Naive thymus-derived CD4-positive, alpha-beta T cell (primary cell): ENCODE data around the gene PSMB11. TPM values are rescaled to one million over a fixed set of nuclear protein-coding genes. Genes with fewer than 3 reads are reported as not detected.
"Not testable (repeated sequence)": the region's sequence is repeated elsewhere in the genome, so short reads cannot be mapped to it uniquely, and the experiment has no call there.

Experiments
- ATAC-seq: fragments of 150-1000 bp; cut with Tn5 transposase; 2 replicates; pipeline ENCODE4 v1.10.0; 2021; ENCODE audit warnings: mild to moderate bottlenecking, moderate library complexity
- CTCF ChIA-PET: fragments of 350-600 bp; sonication (Branson Sonifier 250); formaldehyde crosslinking; loops from one replicate; lab custom pipeline; 2021; ENCODE audit warnings: antibody characterized with exemption; lab: Charles Lee
- POLR2A ChIA-PET: fragments of 350-600 bp; sonication (Branson Sonifier 250); formaldehyde crosslinking; loops from one replicate; lab custom pipeline; 2021; ENCODE audit warnings: antibody characterized with exemption, inconsistent platforms; lab: Charles Lee
- DNase-seq, 9 donors: peaks; one replicate each; pipeline versions ENCODE4 v3.0.0 to v3.0.0-alpha.2; 2020 to 2022; ENCODE audit warnings: mixed read lengths in 1 of 9
- H3K27ac ChIP-seq: one replicate; pipeline ENCODE4 v1.7.0; 2013; ENCODE audit warnings: mild to moderate bottlenecking, low read depth, low read length, moderate library complexity
- H3K27me3 ChIP-seq, 2 donors: one replicate each; pipeline ENCODE4 v1.7.0; 2013; ENCODE audit warnings: low read length in 2 of 2, mild to moderate bottlenecking in 2 of 2, moderate library complexity in 2 of 2; ENCODE audit not compliant: control insufficient read depth in 2 of 2, insufficient read depth in 2 of 2
- H3K36me3 ChIP-seq, 3 experiments: 1 replicate in 2 of 3; 2 replicates in 1 of 3; pipeline ENCODE4 v1.7.0; 2013; ENCODE audit warnings: low read length in 3 of 3, mild to moderate bottlenecking in 3 of 3, moderate library complexity in 1 of 3; ENCODE audit not compliant: insufficient read depth in 3 of 3, control insufficient read depth in 2 of 3
- H3K4me1 ChIP-seq, 2 donors: one replicate each; pipeline ENCODE4 v1.7.0; 2013; ENCODE audit warnings: low read length in 2 of 2, mild to moderate bottlenecking in 2 of 2, moderate library complexity in 1 of 2; ENCODE audit not compliant: control insufficient read depth in 2 of 2, insufficient read depth in 2 of 2
- H3K4me3 ChIP-seq: 2 replicates; pipeline ENCODE4 v1.7.0; 2013; ENCODE audit warnings: mild to moderate bottlenecking, low read length
- H3K9me3 ChIP-seq, 3 experiments: 1 replicate in 2 of 3; 2 replicates in 1 of 3; pipeline ENCODE4 v1.7.0; 2013; ENCODE audit warnings: low read length in 3 of 3; ENCODE audit not compliant: control insufficient read depth in 2 of 3
- H3K27ac Mint-ChIP-seq, 9 donors: one replicate each; pipeline ENCODE4 v1.8.0; 2020 to 2022; ENCODE audit warnings: mixed read lengths in 9 of 9, mild to moderate bottlenecking in 8 of 9, moderate library complexity in 5 of 9, inconsistent platforms in 2 of 9
- H3K27me3 Mint-ChIP-seq, 5 donors: one replicate each; pipeline ENCODE4 v1.8.0; 2021 to 2022; ENCODE audit warnings: mixed read lengths in 5 of 5, mild to moderate bottlenecking in 1 of 5
- H3K36me3 Mint-ChIP-seq, 5 donors: one replicate each; pipeline ENCODE4 v1.8.0; 2020 to 2022; ENCODE audit warnings: mixed read lengths in 5 of 5, mild to moderate bottlenecking in 3 of 5, inconsistent platforms in 1 of 5
- H3K4me1 Mint-ChIP-seq, 7 donors: one replicate each; pipeline ENCODE4 v1.8.0; 2020 to 2022; ENCODE audit warnings: mixed read lengths in 7 of 7, mild to moderate bottlenecking in 3 of 7, inconsistent platforms in 1 of 7
- H3K4me3 Mint-ChIP-seq, 10 donors: one replicate each; pipeline ENCODE4 v1.8.0; 2020 to 2022; ENCODE audit warnings: mild to moderate bottlenecking in 10 of 10, mixed read lengths in 10 of 10, moderate library complexity in 6 of 10, inconsistent platforms in 2 of 10
- H3K9me3 Mint-ChIP-seq, 11 donors: one replicate each; pipeline ENCODE4 v1.8.0; 2020 to 2022; ENCODE audit warnings: mixed read lengths in 11 of 11, mild to moderate bottlenecking in 4 of 11, inconsistent platforms in 1 of 11, moderate library complexity in 1 of 11
- intact Hi-C, 2 donors: fragments of 100-400 bp; cut with micrococcal nuclease; formaldehyde crosslinking; loops; one replicate each; pipeline ENCODE4 v1.15.1; 2023
- polyA plus RNA-seq, 2 donors: library from polyadenylated mRNA; unstranded; fragments of 300-500 nt; fragmentation: Illumina TruSeq; gene quantifications; one replicate each; pipeline ENCODE4 v1.2.3, GENCODE V29; 2021
- total RNA-seq, 6 experiments: library from RNA in 5 of 6; stranded (reverse) in 5 of 6; gene quantifications; 1 replicate in 5 of 6; 2 replicates in 1 of 6; pipeline ENCODE4 v1.2.3 and lab custom pipeline; 2021 to 2026

PSMB11 gene
- total and polyA plus RNA-seq, 7 experiments from 2014 or later, result 0.32 to 1.2 (median 0.69) TPM; not detected in 1

DNA sequence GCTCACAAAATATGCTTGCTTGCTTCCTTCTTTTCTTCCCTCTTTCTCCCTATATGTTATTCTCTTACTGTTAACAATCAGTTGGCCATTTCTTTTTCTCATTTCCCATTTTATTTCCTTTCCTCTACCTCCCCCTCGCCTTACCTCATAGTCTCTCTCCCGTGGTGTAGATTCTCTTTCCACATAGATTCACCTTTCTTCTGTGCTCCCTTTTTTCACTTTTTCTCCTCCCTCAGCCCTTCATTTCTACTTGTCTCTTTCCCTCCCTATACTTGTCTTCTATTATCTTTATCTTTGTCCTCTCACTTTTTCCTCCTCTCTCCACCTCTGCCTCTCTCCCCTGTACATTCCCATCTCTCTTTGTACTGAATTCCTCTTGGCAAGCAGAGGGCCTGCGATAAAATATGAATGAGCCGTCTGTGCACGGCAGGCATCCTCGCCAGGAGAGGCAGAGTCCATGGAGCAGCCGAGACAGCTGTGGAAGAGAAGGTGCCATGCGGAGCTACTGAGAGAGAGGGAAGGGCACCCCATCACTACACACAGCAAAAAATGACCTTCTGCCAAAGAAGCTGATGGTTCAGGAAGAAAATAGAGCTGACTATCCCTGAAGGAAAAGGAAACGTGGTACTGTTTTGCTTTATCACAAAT, 44.2 kb upstream of the PSMB11 start:
- H3K4me1 ChIP-seq, result no peaks in the 10 kb centered on the region
- H3K27ac Mint-ChIP-seq, result no peak overlapping the region
- H3K9me3 Mint-ChIP-seq, result no peaks in the 10 kb centered on the region
- no peak for ATAC-seq
- H3K4me3 ChIP-seq, result no peak overlapping the region
- H3K36me3 Mint-ChIP-seq, result peaks cover 0 to 13% (median 4%) of the 10 kb centered on the region in 5 donors
- peaks cover 0 to 5% (median 3%) of the 10 kb centered on the region in 7 donors for H3K4me1 Mint-ChIP-seq
- ChIA-PET CTCF (interaction anchor here (0.7 to 10.0 kb wide), 4 partner anchors 10 to 61 kb away, joined by 3 to 199 read pairs (median 48); partner anchors contain the start of genes AJUBA and CDH24), POLR2A (interaction anchor here (0.9 to 1.7 kb wide), 2 partner anchors 8 to 9 kb away, joined by 3 to 5 read pairs; no protein-coding TSS in a partner anchor)
- no peak overlapping the region for H3K4me3 Mint-ChIP-seq
- no peaks in the 10 kb centered on the region for H3K9me3 ChIP-seq
- intact Hi-C loops, result no loop called here
- no peaks in the 10 kb centered on the region for H3K27me3 Mint-ChIP-seq
- peaks cover 0 to 15% (median 4%) of the 10 kb centered on the region in 3 experiments for H3K36me3 ChIP-seq
- DNase-seq, result no peak
- no peaks in the 10 kb centered on the region for H3K27me3 ChIP-seq
- no peak overlapping the region for H3K27ac ChIP-seq

DNA sequence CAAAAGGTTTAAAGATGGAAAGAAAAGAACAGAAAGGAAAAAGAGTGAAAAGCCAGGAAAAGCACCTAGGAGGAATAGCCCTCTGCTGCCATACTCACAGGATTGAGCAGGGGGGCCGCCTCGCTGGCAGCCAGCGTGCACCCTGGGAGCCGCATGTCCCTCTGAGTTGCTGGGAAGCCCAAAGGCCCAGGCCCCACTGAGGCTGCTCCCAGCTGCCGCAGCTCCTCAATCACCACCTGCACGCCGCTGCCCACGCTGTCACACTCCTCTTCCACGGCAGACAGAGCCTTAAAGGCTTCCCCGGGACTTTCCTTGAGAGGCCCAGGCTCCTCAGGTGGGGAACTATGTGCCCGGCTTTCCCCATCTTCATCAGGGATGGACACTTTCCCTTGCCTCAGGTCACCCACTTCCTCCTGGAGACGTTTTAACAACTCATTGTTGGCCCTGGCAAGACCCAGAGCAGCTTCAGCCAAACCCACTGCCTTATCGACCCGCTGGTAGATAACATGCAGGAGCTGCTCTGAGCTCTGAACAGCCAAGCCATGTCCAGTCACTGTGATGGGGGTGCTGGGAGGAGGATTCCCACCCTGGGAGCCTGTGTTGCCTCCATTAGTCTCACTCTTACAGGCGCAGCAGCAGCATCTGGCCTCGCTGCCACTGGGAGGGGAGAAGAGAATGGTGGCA, 43.5 kb upstream of the PSMB11 start:
- ATAC-seq (no peak), DNase-seq (no peak)
- ChIA-PET CTCF (interaction anchor here (0.7 to 10.0 kb wide), 4 partner anchors 9 to 60 kb away, joined by 3 to 199 read pairs (median 48); partner anchors contain the start of genes AJUBA and CDH24), POLR2A (interaction anchor here (0.9 to 1.7 kb wide), 2 partner anchors 8 to 9 kb away, joined by 3 to 5 read pairs; no protein-coding TSS in a partner anchor)
- intact Hi-C loops, result no loop called here
- no peaks in the 10 kb centered on the region for H3K9me3 ChIP-seq
- H3K27ac ChIP-seq, result no peak overlapping the region
- H3K36me3 Mint-ChIP-seq, result peaks cover 0 to 8% (median 4%) of the 10 kb centered on the region in 5 donors
- H3K27ac Mint-ChIP-seq, result no peak overlapping the region
- no peaks in the 10 kb centered on the region for H3K9me3 Mint-ChIP-seq
- no peaks in the 10 kb centered on the region for H3K27me3 ChIP-seq
- no peaks in the 10 kb centered on the region for H3K4me1 ChIP-seq
- H3K36me3 ChIP-seq, result peaks cover 0 to 14% (median 4%) of the 10 kb centered on the region in 3 experiments
- H3K27me3 Mint-ChIP-seq, result no peaks in the 10 kb centered on the region
- no peak overlapping the region for H3K4me3 ChIP-seq
- H3K4me3 Mint-ChIP-seq, result no peak overlapping the region
- peaks cover 0 to 5% (median 3%) of the 10 kb centered on the region in 7 donors for H3K4me1 Mint-ChIP-seq

DNA sequence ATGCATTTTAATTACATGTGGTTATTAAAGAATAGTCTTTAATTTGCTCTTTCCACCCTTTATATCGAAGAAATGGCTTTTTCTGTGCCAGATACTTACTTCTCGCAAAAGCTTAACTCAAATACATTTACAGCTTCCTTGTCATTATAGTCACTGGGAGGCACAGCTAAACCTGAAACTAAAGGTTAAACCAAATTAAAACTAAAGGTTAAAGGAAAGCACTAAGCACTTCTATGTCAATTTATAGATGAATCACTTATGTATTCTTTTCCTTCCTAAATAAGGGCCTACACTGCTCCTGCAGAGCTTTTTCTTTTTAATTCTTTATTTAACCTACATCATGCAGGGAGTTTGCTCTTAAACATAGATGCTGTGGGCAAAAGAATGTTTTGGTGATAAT, 41.2 kb upstream of the PSMB11 start:
- Mint-ChIP-seq H3K27ac (no peak overlapping the region), H3K4me3 (no peak overlapping the region), H3K36me3 (peaks cover 0 to 5% (median 1%) of the 10 kb centered on the region in 5 donors), H3K27me3 (no peaks in the 10 kb centered on the region), H3K9me3 (no peaks in the 10 kb centered on the region), H3K4me1 (peaks cover 0 to 9% (median 8%) of the 10 kb centered on the region in 7 donors)
- Histone ChIP-seq H3K4me3 (no peak overlapping the region), H3K27me3 (no peaks in the 10 kb centered on the region), H3K4me1 (no peaks in the 10 kb centered on the region), H3K9me3 (no peaks in the 10 kb centered on the region), H3K27ac (no peak overlapping the region), H3K36me3 (peaks cover 0 to 10% (median 0%) of the 10 kb centered on the region in 3 experiments)
- CTCF ChIA-PET, result interaction anchor here (0.6 to 1.3 kb wide), 4 partner anchors 14 to 431 kb away, joined by 3 to 5 read pairs (median 4); no protein-coding TSS in a partner anchor
- ATAC-seq (no peak), DNase-seq (no peak)
- intact Hi-C loops, result no loop called here
- POLR2A ChIA-PET, result interaction anchor here (1.2 to 1.3 kb wide), 2 partner anchors 15 to 23 kb away, joined by 4 to 6 read pairs; no protein-coding TSS in a partner anchor

DNA sequence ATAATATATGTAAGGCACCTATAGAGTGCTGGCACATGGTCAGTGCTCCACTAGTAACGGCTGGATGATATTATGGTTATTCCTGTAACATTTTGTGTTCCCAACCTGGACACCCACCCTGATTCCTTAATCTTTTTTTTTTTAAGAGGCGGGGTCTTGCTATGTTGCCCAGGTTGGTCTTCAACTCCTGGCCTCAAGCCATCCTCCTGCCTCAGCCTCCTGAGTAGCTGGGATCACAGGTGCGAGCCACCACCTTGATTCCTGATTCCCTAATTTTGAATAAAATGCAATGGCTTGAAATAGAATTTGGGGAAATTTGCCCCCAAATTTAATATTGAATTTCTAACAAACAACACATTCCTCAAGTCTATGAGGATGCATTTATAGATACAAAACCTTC, 39.4 kb upstream of the PSMB11 start:
- ChIA-PET POLR2A (interaction anchor here (0.6 kb wide), 1 partner anchor 471 kb away, joined by 4 read pairs; no protein-coding TSS in a partner anchor), CTCF (no interaction called here)
- no peak for DNase-seq
- Mint-ChIP-seq H3K4me3 (no peak overlapping the region), H3K27ac (no peak overlapping the region), H3K36me3 (peaks cover 0 to 5% (median 0%) of the 10 kb centered on the region in 5 donors), H3K9me3 (no peaks in the 10 kb centered on the region), H3K4me1 (peaks cover 4 to 26% (median 21%) of the 10 kb centered on the region in 7 donors), H3K27me3 (no peaks in the 10 kb centered on the region)
- Histone ChIP-seq H3K36me3 (peaks cover 0 to 10% (median 0%) of the 10 kb centered on the region in 3 experiments), H3K4me1 (peaks cover 5 to 10% of the 10 kb centered on the region in 2 donors), H3K4me3 (no peak overlapping the region), H3K9me3 (no peaks in the 10 kb centered on the region), H3K27ac (no peak overlapping the region), H3K27me3 (no peaks in the 10 kb centered on the region)
- intact Hi-C loops, result no loop called here
- no peak for ATAC-seq

DNA sequence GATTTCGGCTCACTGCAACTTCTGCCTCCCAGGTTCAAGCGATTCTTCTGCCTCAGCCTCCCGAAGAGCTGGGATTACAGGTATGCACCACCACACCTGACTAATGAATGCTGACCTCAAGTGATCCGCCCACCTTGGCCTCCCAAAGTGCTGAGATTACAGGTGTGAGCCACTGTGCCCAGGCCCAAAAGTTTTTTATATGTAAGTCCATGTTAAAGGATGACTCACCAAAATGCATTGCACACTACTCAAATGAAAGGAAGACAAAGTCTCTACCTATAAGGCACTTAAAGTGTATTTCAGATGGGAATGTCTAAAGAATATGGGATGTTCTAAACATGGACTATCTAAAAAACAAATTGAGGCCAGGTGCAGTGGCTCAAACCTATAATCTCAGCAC, 37.7 kb upstream of the PSMB11 start:
- H3K36me3 Mint-ChIP-seq, H3K36me3 ChIP-seq, DNase-seq, H3K27me3 ChIP-seq, H3K27ac ChIP-seq, H3K27ac Mint-ChIP-seq, H3K9me3 ChIP-seq, H3K27me3 Mint-ChIP-seq, ATAC-seq, H3K4me3 ChIP-seq, intact Hi-C loops, H3K9me3 Mint-ChIP-seq: not testable (repeated sequence)
- CTCF ChIA-PET, result interaction anchor here (1.0 kb wide), 1 partner anchor 52 kb away, joined by 4 read pairs; no protein-coding TSS in a partner anchor
- POLR2A ChIA-PET, result interaction anchor here (0.7 kb wide), 1 partner anchor 16 kb away, joined by 3 read pairs; no protein-coding TSS in a partner anchor
- Mint-ChIP-seq H3K4me1 (peaks cover 12 to 42% (median 33%) of the 10 kb centered on the region in 7 donors), H3K4me3 (peak overlapping the region in 1 of 10 donors; percentile 25)
- peaks cover 6 to 20% of the 10 kb centered on the region in 2 donors for H3K4me1 ChIP-seq
